ENCODE measurements around the gene ZNF385B. TPM values are rescaled to one million over a fixed set of nuclear protein-coding genes. Genes with fewer than 3 reads are reported as not detected.

Gene ZNF385B
- total RNA-seq, 1 donor from 2014 or later: 0.25 TPM

GRCh38 chr2:179675435-179675834 is 186.0 kb downstream of the ZNF385B start:
- TF ChIP-seq, protein P1, sequence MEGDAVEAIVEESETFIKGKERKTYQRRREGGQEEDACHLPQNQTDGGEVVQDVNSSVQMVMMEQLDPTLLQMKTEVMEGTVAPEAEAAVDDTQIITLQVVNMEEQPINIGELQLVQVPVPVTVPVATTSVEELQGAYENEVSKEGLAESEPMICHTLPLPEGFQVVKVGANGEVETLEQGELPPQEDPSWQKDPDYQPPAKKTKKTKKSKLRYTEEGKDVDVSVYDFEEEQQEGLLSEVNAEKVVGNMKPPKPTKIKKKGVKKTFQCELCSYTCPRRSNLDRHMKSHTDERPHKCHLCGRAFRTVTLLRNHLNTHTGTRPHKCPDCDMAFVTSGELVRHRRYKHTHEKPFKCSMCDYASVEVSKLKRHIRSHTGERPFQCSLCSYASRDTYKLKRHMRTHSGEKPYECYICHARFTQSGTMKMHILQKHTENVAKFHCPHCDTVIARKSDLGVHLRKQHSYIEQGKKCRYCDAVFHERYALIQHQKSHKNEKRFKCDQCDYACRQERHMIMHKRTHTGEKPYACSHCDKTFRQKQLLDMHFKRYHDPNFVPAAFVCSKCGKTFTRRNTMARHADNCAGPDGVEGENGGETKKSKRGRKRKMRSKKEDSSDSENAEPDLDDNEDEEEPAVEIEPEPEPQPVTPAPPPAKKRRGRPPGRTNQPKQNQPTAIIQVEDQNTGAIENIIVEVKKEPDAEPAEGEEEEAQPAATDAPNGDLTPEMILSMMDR (IDR thresholded peaks at IDR 0.05; ENCODE audit: insufficient read depth, low read length, poor library complexity, severe bottlenecking): no peak
- Histone ChIP-seq H3K27me3 (ENCODE audit: control insufficient read depth, insufficient read depth, low read length) (no peaks in the 10 kb centered on the region), H3K36me3 (ENCODE audit: control insufficient read depth, insufficient read depth, low read length) (no peaks in the 10 kb centered on the region), H3K4me3 (ENCODE audit: low read depth, low read length) (no peak overlapping the region)
- no peak for DNase-seq (ENCODE audit: low read depth)

GRCh38 chr2:179671043-179671981 is 190.1 kb downstream of the ZNF385B start:
- Histone ChIP-seq H3K4me3 (ENCODE audit: low read depth, low read length) (no peak overlapping the region), H3K36me3 (ENCODE audit: control insufficient read depth, insufficient read depth, low read length) (no peaks in the 10 kb centered on the region), H3K27me3 (ENCODE audit: control insufficient read depth, insufficient read depth, low read length) (no peaks in the 10 kb centered on the region)
- TF ChIP-seq, protein P1 (IDR thresholded peaks at IDR 0.05; ENCODE audit: insufficient read depth, low read length, poor library complexity, severe bottlenecking): no peak
- no peak for DNase-seq (ENCODE audit: low read depth)

GRCh38 chr2:179669196-179669595 is 192.2 kb downstream of the ZNF385B start:
- no peak for DNase-seq (ENCODE audit: low read depth)
- H3K4me3 ChIP-seq (ENCODE audit: low read depth, low read length): no peak overlapping the region
- TF ChIP-seq, protein P1 (IDR thresholded peaks at IDR 0.05; ENCODE audit: insufficient read depth, low read length, poor library complexity, severe bottlenecking): no peak
- no peaks in the 10 kb centered on the region for H3K36me3 ChIP-seq (ENCODE audit: control insufficient read depth, insufficient read depth, low read length)
- H3K27me3 ChIP-seq (ENCODE audit: control insufficient read depth, insufficient read depth, low read length): no peaks in the 10 kb centered on the region

GRCh38 chr2:179664972-179665812 is 196.2 kb downstream of the ZNF385B start:
- TF ChIP-seq, protein P1 (IDR thresholded peaks at IDR 0.05; ENCODE audit: insufficient read depth, low read length, poor library complexity, severe bottlenecking): no peak
- H3K27me3 ChIP-seq (ENCODE audit: control insufficient read depth, insufficient read depth, low read length): no peaks in the 10 kb centered on the region

GRCh38 chr2:179661986-179662385 is 199.4 kb downstream of the ZNF385B start:
- Histone ChIP-seq H3K4me3 (ENCODE audit: low read depth, low read length) (no peak overlapping the region), H3K36me3 (ENCODE audit: control insufficient read depth, insufficient read depth, low read length) (no peaks in the 10 kb centered on the region), H3K27me3 (ENCODE audit: control insufficient read depth, insufficient read depth, low read length) (no peaks in the 10 kb centered on the region)
- no peak for DNase-seq (ENCODE audit: low read depth)
- TF ChIP-seq, protein P1 (IDR thresholded peaks at IDR 0.05; ENCODE audit: insufficient read depth, low read length, poor library complexity, severe bottlenecking): no peak

More at GRCh38 chr2:179664972-179665812, 196.2 kb downstream of the ZNF385B start:
- DNase-seq (ENCODE audit: low read depth): no peak
- Histone ChIP-seq H3K4me3 (ENCODE audit: low read depth, low read length) (no peak overlapping the region), H3K36me3 (ENCODE audit: control insufficient read depth, insufficient read depth, low read length) (no peaks in the 10 kb centered on the region)

All from kidney epithelial cell (primary cell).